GM10847 (cell line): ENCODE measurements around the gene ADAMTS6.

Experiments
- POLR2A ChIP-seq: IDR thresholded peaks from 2 replicates; pipeline ENCODE4 v1.6.1; 2011; ENCODE audit not compliant: insufficient read length; ENCODE audit errors: extremely low read depth

ADAMTS6 gene

GRCh38 chr5:65481635-65482295, at the start of gene ADAMTS6:
Gene ADAMTS6, minus strand, starts transcription at chr5:65481920. Its CDS starts 8,247 bp downstream, at chr5:65473673.
- TF ChIP-seq POLR2A: peak; percentile 28

- TF ChIP-seq POLR2A: no peak
Observed at GRCh38 chr5:65530904-65531303, 49.2 kb upstream of the ADAMTS6 start.

GRCh38 chr5:65525726-65526125, 44.0 kb upstream of the ADAMTS6 start:
- no peak for TF ChIP-seq POLR2A

DNA sequence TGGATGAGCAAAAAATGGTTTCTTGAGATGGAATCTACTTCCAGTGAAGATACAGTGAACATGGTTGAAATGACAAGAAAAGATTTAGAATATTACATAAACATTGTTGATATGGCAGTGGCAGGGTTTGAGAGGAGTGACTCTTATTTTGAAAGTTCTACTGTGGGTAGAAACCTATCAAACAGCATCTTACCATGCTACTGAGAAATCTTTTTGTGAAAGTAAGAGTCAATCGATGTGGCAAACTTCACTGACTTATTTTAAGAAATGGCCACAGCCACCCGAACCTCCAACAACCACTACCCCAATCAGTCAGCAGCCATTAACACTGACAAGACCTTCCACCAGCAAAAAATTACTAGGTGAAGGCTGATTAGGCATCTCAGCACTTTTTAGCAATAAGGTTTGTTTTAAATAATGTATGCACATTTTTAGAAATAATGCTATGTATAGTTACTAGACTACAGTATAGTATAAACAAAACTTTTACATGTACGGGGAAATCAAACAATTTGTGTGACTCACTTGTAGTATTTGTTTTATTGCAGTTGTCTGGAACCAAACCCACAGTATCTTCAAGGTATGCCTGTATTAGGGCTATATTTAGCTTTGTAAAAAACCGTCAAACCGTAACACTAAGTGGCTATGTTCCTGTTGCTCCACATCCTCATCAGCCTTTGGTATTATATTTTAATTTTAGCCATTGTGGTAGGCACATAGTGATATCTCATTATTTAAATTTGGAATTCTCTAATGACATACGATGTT, 30.6 kb upstream of the ADAMTS6 start:
- TF ChIP-seq POLR2A: no peak

- no peak for TF ChIP-seq POLR2A
Observed at GRCh38 chr5:65508978-65509377, 27.3 kb upstream of the ADAMTS6 start.

DNA sequence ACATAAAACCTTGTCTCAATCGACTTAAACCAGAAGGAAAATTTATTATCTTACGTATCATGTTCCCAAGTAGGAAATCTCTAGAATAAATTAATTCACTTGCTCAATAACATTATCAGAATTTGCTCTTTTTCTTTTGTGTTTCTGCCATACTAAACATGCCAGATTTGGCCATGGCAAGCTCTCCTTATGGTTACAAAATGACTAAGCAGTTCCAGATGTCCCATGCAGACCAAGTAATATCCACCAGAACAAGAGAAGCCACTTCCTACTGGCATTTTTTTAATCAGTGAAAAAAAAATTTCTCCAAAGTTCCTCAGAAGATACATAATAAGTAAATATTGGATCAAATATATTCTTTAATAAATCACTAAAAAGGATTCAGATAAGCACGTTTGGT, 25.2 kb upstream of the ADAMTS6 start:
- no peak for TF ChIP-seq POLR2A

DNA sequence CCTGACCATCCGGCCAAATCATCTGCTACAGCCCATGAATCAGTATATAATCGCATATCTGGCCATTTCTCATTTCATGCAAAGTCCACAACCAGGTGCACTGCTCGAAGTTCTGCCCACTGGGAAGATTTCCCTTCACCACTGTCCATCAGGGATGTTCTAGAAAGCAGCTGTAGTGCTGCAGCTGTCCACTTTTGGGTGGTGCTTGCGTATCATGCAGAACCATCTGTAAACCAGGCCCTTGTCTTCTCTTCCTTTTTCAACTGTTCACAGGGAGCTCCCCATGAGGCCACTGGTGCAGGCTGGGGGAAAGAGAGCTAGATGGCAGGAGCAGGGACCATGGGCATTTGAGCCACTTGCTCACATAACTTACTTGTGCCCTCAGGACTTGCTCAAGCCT, 7.4 kb upstream of the ADAMTS6 start:
- no peak for TF ChIP-seq POLR2A

DNA sequence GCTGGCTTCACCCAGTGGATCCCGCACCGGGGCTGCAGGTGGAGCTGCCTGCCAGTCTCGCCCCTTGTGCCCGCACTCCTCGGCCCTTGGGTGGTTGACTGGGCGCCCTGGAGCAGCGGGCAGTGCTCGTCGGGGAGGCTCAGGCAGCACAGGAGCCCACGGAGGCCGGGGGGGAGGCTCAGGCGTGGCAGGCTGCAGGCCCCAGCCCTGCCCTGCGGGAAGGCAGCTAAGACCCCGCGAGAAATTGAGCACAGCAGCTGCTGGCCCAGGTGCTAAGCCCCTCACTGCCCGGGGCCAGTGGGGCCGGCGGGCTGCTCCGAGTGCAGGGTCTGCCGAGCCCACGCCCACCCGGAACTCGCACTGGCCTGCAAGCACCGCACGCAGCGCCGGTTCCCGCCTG, 3.7 kb upstream of the ADAMTS6 start:
- TF ChIP-seq POLR2A: no peak

GRCh38 chr5:65483546-65484346, 2.0 kb upstream of the ADAMTS6 start:
- no peak for TF ChIP-seq POLR2A

- TF ChIP-seq POLR2A: no peak
Observed at GRCh38 chr5:65482736-65483545, 1.2 kb upstream of the ADAMTS6 start.

GRCh38 chr5:65482296-65482735, 596 bp upstream of the ADAMTS6 start:
- no peak for TF ChIP-seq POLR2A

- no peak for TF ChIP-seq POLR2A
Observed at GRCh38 chr5:65481171-65481581, 544 bp downstream of the ADAMTS6 start.

- no peak for TF ChIP-seq POLR2A
Observed at GRCh38 chr5:65480306-65480865, 1.3 kb downstream of the ADAMTS6 start.

GRCh38 chr5:65479527-65479926, 2.2 kb downstream of the ADAMTS6 start:
- no peak for TF ChIP-seq POLR2A

DNA sequence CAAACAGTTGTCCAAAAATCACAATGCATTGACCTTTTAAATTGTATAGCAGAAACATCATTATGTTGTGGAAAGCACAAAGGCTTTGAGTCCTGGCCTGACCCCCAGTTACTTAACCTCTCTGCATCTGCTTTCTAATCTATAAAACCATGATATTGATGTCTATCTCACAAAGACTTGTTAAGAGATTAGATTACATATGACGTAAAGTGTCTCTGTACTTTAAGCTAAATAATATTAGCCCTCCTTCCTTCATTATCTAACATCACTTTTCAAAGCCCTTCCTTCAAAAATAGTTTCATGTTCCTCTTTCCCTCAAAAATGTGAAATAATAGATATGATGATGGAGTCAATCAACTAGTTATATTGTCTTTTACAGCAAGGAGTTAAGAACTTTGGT, 3.4 kb downstream of the ADAMTS6 start:
- TF ChIP-seq POLR2A: no peak

- TF ChIP-seq POLR2A: no peak
Observed at GRCh38 chr5:65475895-65476294, 5.8 kb downstream of the ADAMTS6 start.
